ENCODE measurements around the gene PRKCB. TPM values are rescaled to one million over a fixed set of nuclear protein-coding genes. Genes with fewer than 3 reads are reported as not detected.

The PRKCB gene
- total and polyA plus RNA-seq, 2 of the 8 experiments (the other 6 are each of a cell fraction or from before 2014, with no cell fraction given): 7.1 to 12.1 TPM

GRCh38 chr16:24041834-24042631 is 206.2 kb downstream of the PRKCB start (continued):
- TF ChIP-seq ATF2 (IDR thresholded peaks at IDR 0.05; ENCODE audit: low read length): no peak
- no peak for TF ChIP-seq GTF2F1 (IDR thresholded peaks at IDR 0.05; ENCODE audit: borderline replicate concordance, low read depth, low read length)
- no peak for TF ChIP-seq PHF8 (conservative IDR thresholded peaks at IDR 0.05; ENCODE audit: low read depth, low read length)
- no peak for TF ChIP-seq SRF (IDR thresholded peaks at IDR 0.05; ENCODE audit: low read depth, low read length)
- no peak for TF ChIP-seq GABPA (IDR thresholded peaks at IDR 0.05; ENCODE audit: borderline replicate concordance, insufficient read depth, low read length)
- TF ChIP-seq TEAD4 (IDR thresholded peaks at IDR 0.05; ENCODE audit: low read depth, low read length): no peak
- no peak for TF ChIP-seq ZNF274 (IDR thresholded peaks at IDR 0.05; ENCODE audit: borderline replicate concordance, extremely low read depth, low read length)
- no peak for TF ChIP-seq POLR2A (IDR thresholded peaks at IDR 0.05; ENCODE audit: control extremely low read depth in 1 of 2, low read depth in 2 of 2, low read length in 2 of 2)
- no peak for TF ChIP-seq SP1 (IDR thresholded peaks at IDR 0.05; ENCODE audit: low read depth, low read length)
- TF ChIP-seq RAD21 (IDR thresholded peaks at IDR 0.05 in 1 of 2, conservative IDR thresholded peaks at IDR 0.05 in 1 of 2; ENCODE audit: low read depth in 2 of 2, low read length in 2 of 2): peak; percentile 89 to 90
- no peak for TF ChIP-seq USF2 (IDR thresholded peaks at IDR 0.05; ENCODE audit: low read length)
- no peak for TF ChIP-seq TAF1 (IDR thresholded peaks at IDR 0.05; ENCODE audit: low read depth, low read length)
- TF ChIP-seq SP2 (IDR thresholded peaks at IDR 0.05; ENCODE audit: low read length): no peak
- TF ChIP-seq YY1 (IDR thresholded peaks at IDR 0.05; ENCODE audit: low read depth, low read length): peak; percentile 42; the same call in 1 of the 2 replicates
